Gastroesophageal sphincter (tissue), 3 donors: ENCODE results near the gene EGFR.

Experiments
- POLR2A ChIP-seq, 2 donors: fragments of 450-650 bp; IDR thresholded peaks; one replicate each; pipeline ENCODE4 v1.6.1; 2017; ENCODE audit warnings: antibody characterized with exemption in 2 of 2, mild to moderate bottlenecking in 2 of 2, moderate library complexity in 1 of 2
- TF ChIP-seq, protein P1 (sequence below), 4 experiments: fragments of 200-600 bp in 2 of 4; fragments of 450-650 bp in 2 of 4; sonication (generic) in 1 of 4; IDR thresholded peaks; one replicate each; pipeline ENCODE4 v1.5.1; 2017 to 2019; ENCODE audit warnings: antibody characterized with exemption in 4 of 4, mild to moderate bottlenecking in 2 of 4, moderate library complexity in 2 of 4

DNA sequence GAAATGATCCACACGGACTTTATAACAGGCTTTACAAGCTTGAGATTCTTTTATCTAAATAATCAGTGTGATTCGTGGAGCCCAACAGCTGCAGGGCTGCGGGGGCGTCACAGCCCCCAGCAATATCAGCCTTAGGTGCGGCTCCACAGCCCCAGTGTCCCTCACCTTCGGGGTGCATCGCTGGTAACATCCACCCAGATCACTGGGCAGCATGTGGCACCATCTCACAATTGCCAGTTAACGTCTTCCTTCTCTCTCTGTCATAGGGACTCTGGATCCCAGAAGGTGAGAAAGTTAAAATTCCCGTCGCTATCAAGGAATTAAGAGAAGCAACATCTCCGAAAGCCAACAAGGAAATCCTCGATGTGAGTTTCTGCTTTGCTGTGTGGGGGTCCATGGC is 155.6 kb downstream of the EGFR start:
- no peak for TF ChIP-seq POLR2A (IDR thresholded peaks at IDR 0.05)
- TF ChIP-seq, protein P1, sequence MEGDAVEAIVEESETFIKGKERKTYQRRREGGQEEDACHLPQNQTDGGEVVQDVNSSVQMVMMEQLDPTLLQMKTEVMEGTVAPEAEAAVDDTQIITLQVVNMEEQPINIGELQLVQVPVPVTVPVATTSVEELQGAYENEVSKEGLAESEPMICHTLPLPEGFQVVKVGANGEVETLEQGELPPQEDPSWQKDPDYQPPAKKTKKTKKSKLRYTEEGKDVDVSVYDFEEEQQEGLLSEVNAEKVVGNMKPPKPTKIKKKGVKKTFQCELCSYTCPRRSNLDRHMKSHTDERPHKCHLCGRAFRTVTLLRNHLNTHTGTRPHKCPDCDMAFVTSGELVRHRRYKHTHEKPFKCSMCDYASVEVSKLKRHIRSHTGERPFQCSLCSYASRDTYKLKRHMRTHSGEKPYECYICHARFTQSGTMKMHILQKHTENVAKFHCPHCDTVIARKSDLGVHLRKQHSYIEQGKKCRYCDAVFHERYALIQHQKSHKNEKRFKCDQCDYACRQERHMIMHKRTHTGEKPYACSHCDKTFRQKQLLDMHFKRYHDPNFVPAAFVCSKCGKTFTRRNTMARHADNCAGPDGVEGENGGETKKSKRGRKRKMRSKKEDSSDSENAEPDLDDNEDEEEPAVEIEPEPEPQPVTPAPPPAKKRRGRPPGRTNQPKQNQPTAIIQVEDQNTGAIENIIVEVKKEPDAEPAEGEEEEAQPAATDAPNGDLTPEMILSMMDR (IDR thresholded peaks at IDR 0.05) = no peak
